CD8-positive, alpha-beta memory T cell (primary cell): ENCODE results near the gene DHX32. TPM values are rescaled to one million over a fixed set of nuclear protein-coding genes. Genes with fewer than 3 reads are reported as not detected.

ENCODE experiments used
- CTCF ChIA-PET: fragments of 350-600 bp; sonication (Branson Sonifier 250); formaldehyde crosslinking; loops from one replicate; lab custom pipeline; 2021; ENCODE audit warnings: antibody characterized with exemption; lab: Charles Lee
- POLR2A ChIA-PET: fragments of 350-600 bp; sonication (Branson Sonifier 250); formaldehyde crosslinking; loops from one replicate; lab custom pipeline; 2021; ENCODE audit warnings: antibody characterized with exemption; lab: Charles Lee
- DNase-seq, 5 donors: peaks; one replicate each; pipeline versions ENCODE4 v3.0.0 to v3.0.0-alpha.2; 2020 to 2022; ENCODE audit warnings: mixed read lengths in 1 of 5
- H3K27ac ChIP-seq: one replicate; pipeline ENCODE4 v1.7.0; 2013; ENCODE audit warnings: low read depth, mild to moderate bottlenecking, low read length, moderate library complexity
- H3K27me3 ChIP-seq: 2 replicates; pipeline ENCODE4 v1.7.0; 2013; ENCODE audit warnings: low read length, mild to moderate bottlenecking; ENCODE audit not compliant: insufficient read depth, poor library complexity, severe bottlenecking
- H3K36me3 ChIP-seq: 2 replicates; pipeline ENCODE4 v1.7.0; 2013; ENCODE audit warnings: mild to moderate bottlenecking, low read length, moderate library complexity; ENCODE audit not compliant: insufficient read depth
- H3K4me1 ChIP-seq: 2 replicates; pipeline ENCODE4 v1.7.0; 2013; ENCODE audit warnings: mild to moderate bottlenecking, low read length, moderate library complexity; ENCODE audit not compliant: insufficient read depth
- H3K4me3 ChIP-seq: 2 replicates; pipeline ENCODE4 v1.7.0; 2013; ENCODE audit warnings: mild to moderate bottlenecking, low read length
- H3K9me3 ChIP-seq: 2 replicates; pipeline ENCODE4 v1.7.0; 2013; ENCODE audit warnings: mild to moderate bottlenecking, low read length
- H3K27ac Mint-ChIP-seq, 8 donors: one replicate each; pipeline ENCODE4 v1.8.0; 2020 to 2021; ENCODE audit warnings: mixed read lengths in 8 of 8, mild to moderate bottlenecking in 6 of 8, inconsistent platforms in 3 of 8, moderate library complexity in 3 of 8
- H3K27me3 Mint-ChIP-seq, 2 donors: one replicate each; pipeline ENCODE4 v1.8.0; 2020 to 2021; ENCODE audit warnings: mixed read lengths in 2 of 2, mild to moderate bottlenecking in 1 of 2, moderate library complexity in 1 of 2
- H3K36me3 Mint-ChIP-seq, 3 donors: one replicate each; pipeline ENCODE4 v1.8.0; 2020 to 2021; ENCODE audit warnings: mixed read lengths in 3 of 3, inconsistent platforms in 1 of 3, mild to moderate bottlenecking in 1 of 3
- H3K4me1 Mint-ChIP-seq, 3 donors: one replicate each; pipeline ENCODE4 v1.8.0; 2020 to 2021; ENCODE audit warnings: mixed read lengths in 3 of 3, inconsistent platforms in 1 of 3, mild to moderate bottlenecking in 1 of 3
- H3K4me3 Mint-ChIP-seq, 7 donors: one replicate each; pipeline ENCODE4 v1.8.0; 2020 to 2021; ENCODE audit warnings: mixed read lengths in 7 of 7, mild to moderate bottlenecking in 6 of 7, moderate library complexity in 4 of 7, inconsistent platforms in 2 of 7
- H3K9me3 Mint-ChIP-seq, 5 donors: one replicate each; pipeline ENCODE4 v1.8.0; 2020 to 2022; ENCODE audit warnings: mixed read lengths in 5 of 5, mild to moderate bottlenecking in 3 of 5, moderate library complexity in 2 of 5, inconsistent platforms in 1 of 5
- polyA plus RNA-seq: library from polyadenylated mRNA; unstranded; fragments of 300-500 nt; fragmentation: Illumina TruSeq; gene quantifications from one replicate; pipeline ENCODE4 v1.2.3, GENCODE V29; 2021
- total RNA-seq, 2 experiments: library from RNA; stranded (reverse); gene quantifications; one replicate each; pipeline ENCODE4 v1.2.3, GENCODE V29; 2021

Gene DHX32
- total and polyA plus RNA-seq, 3 experiments from 2014 or later: 8.4 to 11.0 (median 10.7) TPM

DNA sequence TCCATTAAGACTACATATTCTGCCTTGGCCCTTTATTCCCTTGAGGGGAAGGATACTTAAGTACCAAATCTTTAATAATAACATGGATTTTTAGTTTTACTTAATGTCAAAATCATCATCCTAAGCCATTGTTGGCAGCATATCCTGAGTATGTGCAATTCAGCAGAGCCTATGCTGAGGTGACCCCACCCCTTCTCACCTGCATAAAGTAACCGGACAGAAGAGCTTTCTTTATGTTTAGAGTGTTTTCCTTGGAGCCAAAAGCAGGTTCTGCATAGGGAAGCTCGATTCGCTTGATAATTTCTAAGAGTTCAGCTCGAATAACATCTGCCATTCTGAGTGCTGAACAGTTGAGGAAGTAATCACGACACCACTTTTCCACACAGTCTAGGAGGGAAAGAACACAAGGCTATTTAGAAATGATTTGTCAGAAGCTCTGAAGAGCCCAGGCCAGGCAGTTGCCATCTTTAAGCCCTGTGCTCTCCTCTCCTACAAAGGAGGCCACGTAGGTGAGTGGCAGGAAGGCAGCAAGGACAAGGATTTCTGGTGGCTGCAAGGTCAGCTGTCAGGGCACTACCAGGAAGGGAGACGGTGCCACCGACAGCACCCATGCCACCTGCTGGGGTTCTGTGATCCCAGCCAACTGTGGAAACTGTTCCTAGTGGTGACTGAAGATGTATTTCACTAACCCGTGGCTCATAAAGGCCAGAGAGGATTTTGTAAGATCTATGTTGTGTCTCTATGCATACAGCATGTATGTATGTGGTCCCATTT, 42.1 kb downstream of the DHX32 start:
- CTCF ChIA-PET: no interaction called here
- peak overlapping the region in 1 of 8 donors; percentile 41 for H3K27ac Mint-ChIP-seq

DNA sequence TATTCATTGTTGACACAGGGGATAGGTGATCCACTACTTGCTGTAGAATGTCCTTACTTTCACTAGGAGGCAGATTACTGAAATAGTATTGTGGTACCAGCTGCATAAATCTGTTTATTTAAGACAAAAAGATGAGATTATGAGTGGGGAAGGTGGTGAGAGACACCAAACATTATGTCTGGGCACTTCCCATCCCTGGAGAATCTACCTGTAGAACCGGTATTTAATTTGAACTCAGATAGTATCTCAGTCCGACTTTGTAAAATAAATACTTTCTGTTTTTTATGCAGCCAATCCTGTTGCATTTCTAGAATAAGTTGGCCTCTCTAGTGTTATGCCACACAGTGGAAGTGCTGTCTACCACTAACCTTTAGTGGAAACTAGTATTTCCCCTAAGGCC, 44.3 kb downstream of the DHX32 start:
- ChIA-PET POLR2A (interaction anchor here (0.5 to 1.4 kb wide), 2 partner anchors 9 to 14 kb away, joined by 3 to 4 read pairs; partner anchors contain the start of genes BCCIP and UROS), CTCF (no interaction called here)
- Mint-ChIP-seq H3K36me3 (peaks cover 0 to 83% (median 28%) of the 10 kb centered on the region in 3 donors), H3K9me3 (no peaks in the 10 kb centered on the region), H3K27me3 (no peaks in the 10 kb centered on the region), H3K4me1 (no peaks in the 10 kb centered on the region), H3K4me3 (no peak overlapping the region), H3K27ac (peak overlapping the region in 1 of 8 donors; percentile 77)
- H3K27ac ChIP-seq: no peak overlapping the region
- no peaks in the 10 kb centered on the region for H3K4me1 ChIP-seq
- H3K27me3 ChIP-seq: no peaks in the 10 kb centered on the region
- DNase-seq: no peak
- H3K9me3 ChIP-seq: no peaks in the 10 kb centered on the region
- no peak overlapping the region for H3K4me3 ChIP-seq
- peaks cover 37% of the 10 kb centered on the region for H3K36me3 ChIP-seq

More for the DNA sequence above, 42.1 kb downstream of the DHX32 start:
- H3K27me3 Mint-ChIP-seq: no peaks in the 10 kb centered on the region
- POLR2A ChIA-PET: no interaction called here
- Histone ChIP-seq H3K4me1 (no peaks in the 10 kb centered on the region), H3K27ac (no peak overlapping the region), H3K4me3 (no peak overlapping the region), H3K9me3 (no peaks in the 10 kb centered on the region), H3K36me3 (peaks cover 21% of the 10 kb centered on the region), H3K27me3 (no peaks in the 10 kb centered on the region)
- H3K36me3 Mint-ChIP-seq: peaks cover 0 to 78% (median 24%) of the 10 kb centered on the region in 3 donors
- no peak overlapping the region for H3K4me3 Mint-ChIP-seq
- no peaks in the 10 kb centered on the region for H3K4me1 Mint-ChIP-seq
- no peak for DNase-seq
- no peaks in the 10 kb centered on the region for H3K9me3 Mint-ChIP-seq

DNA sequence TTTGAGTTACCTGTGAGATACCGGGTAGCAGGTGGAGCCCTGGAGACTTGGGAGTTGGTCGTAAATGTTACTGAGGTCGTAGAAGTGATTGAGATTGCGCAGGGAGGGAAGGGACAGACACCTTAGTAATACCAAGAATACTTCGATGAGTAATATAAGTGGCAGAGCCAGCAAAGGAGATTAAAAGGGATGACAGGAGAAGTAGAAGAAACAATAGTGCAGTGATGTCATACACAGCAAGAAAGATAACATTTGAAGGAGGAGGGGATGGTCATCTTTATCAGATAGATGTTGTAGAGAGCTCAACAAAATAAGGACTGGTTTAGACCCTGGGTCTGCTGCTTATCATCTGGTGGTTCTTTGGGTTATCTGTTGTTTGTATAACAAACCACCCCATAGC, 52.8 kb downstream of the DHX32 start:
- Histone ChIP-seq H3K36me3 (peaks cover 54% of the 10 kb centered on the region), H3K9me3 (no peaks in the 10 kb centered on the region), H3K27me3 (no peaks in the 10 kb centered on the region), H3K4me3 (no peak overlapping the region), H3K4me1 (peaks cover 26% of the 10 kb centered on the region), H3K27ac (no peak overlapping the region)
- Mint-ChIP-seq H3K27me3 (no peaks in the 10 kb centered on the region), H3K36me3 (peaks cover 5 to 67% (median 13%) of the 10 kb centered on the region in 3 donors), H3K9me3 (no peaks in the 10 kb centered on the region), H3K4me1 (peaks cover 7 to 20% (median 14%) of the 10 kb centered on the region in 3 donors), H3K27ac (peak overlapping the region in 4 of 8 donors; percentile 4 to 71 (median 38)), H3K4me3 (no peak overlapping the region)
- ChIA-PET CTCF (no interaction called here), POLR2A (interaction anchor here (0.6 kb wide), 1 partner anchor 8 kb away, joined by 3 read pairs; no protein-coding TSS in a partner anchor)
- no peak for DNase-seq

DNA sequence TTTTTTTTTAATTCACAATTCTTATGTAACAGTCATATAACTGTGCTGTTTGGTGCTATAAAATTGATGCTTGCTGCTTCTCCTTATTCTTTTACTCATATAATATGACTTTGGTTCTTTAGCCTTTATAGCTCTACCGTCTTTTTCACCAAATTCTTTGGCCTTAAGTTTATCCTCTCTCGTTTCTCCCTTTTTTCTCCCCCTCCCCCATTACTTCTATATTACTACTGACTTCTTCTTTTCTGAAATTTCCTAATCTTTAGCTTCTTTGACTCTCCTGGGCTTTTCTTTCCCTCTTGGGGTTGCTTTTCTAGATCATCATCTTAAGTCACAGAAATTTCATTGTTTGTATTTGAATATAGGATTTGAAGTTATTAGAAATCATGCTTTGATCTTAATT, 54.0 kb downstream of the DHX32 start:
- Mint-ChIP-seq H3K27me3 (no peaks in the 10 kb centered on the region), H3K27ac (peak overlapping the region in 6 of 8 donors; percentile 42 to 89 (median 64)), H3K9me3 (no peaks in the 10 kb centered on the region), H3K4me1 (peaks cover 7 to 22% (median 17%) of the 10 kb centered on the region in 3 donors), H3K4me3 (peak overlapping the region in 1 of 7 donors; percentile 67), H3K36me3 (peaks cover 5 to 57% (median 13%) of the 10 kb centered on the region in 3 donors)
- Histone ChIP-seq H3K27me3 (no peaks in the 10 kb centered on the region), H3K27ac (no peak overlapping the region), H3K36me3 (peaks cover 44% of the 10 kb centered on the region), H3K9me3 (no peaks in the 10 kb centered on the region), H3K4me1 (peaks cover 27% of the 10 kb centered on the region), H3K4me3 (no peak overlapping the region)
- ChIA-PET CTCF (no interaction called here), POLR2A (no interaction called here)
- no peak for DNase-seq

- no peaks in the 10 kb centered on the region for H3K27me3 Mint-ChIP-seq
- Histone ChIP-seq H3K9me3 (no peaks in the 10 kb centered on the region), H3K27ac (no peak overlapping the region), H3K4me3 (peak overlapping the region; percentile 86), H3K4me1 (peaks cover 43% of the 10 kb centered on the region), H3K36me3 (peaks cover 27% of the 10 kb centered on the region), H3K27me3 (no peaks in the 10 kb centered on the region)
- no peak overlapping the region for H3K27ac Mint-ChIP-seq
- peaks cover 5 to 37% (median 11%) of the 10 kb centered on the region in 3 donors for H3K36me3 Mint-ChIP-seq
- H3K4me3 Mint-ChIP-seq: no peak overlapping the region
- CTCF ChIA-PET: no interaction called here
- POLR2A ChIA-PET: interaction anchor here (0.6 kb wide), 1 partner anchor 8 kb away, joined by 3 read pairs; no protein-coding TSS in a partner anchor
- DNase-seq: no peak
- peaks cover 26 to 37% (median 37%) of the 10 kb centered on the region in 3 donors for H3K4me1 Mint-ChIP-seq
- H3K9me3 Mint-ChIP-seq: no peaks in the 10 kb centered on the region
Observed at GRCh38 chr10:125824736-125825135, 56.4 kb downstream of the DHX32 start.

- H3K36me3 Mint-ChIP-seq: peaks cover 5 to 27% (median 9%) of the 10 kb centered on the region in 3 donors
- H3K4me1 Mint-ChIP-seq: peaks cover 26 to 31% (median 30%) of the 10 kb centered on the region in 3 donors
- H3K4me3 Mint-ChIP-seq: no peak overlapping the region
- Histone ChIP-seq H3K27ac (peak overlapping the region; percentile 89), H3K9me3 (no peaks in the 10 kb centered on the region), H3K27me3 (no peaks in the 10 kb centered on the region), H3K36me3 (peaks cover 17% of the 10 kb centered on the region), H3K4me3 (peak overlapping the region; percentile 86), H3K4me1 (peaks cover 43% of the 10 kb centered on the region)
- H3K27ac Mint-ChIP-seq: no peak overlapping the region
- CTCF ChIA-PET: interaction anchor here (0.8 to 1.0 kb wide), 2 partner anchors 28 to 104 kb away, joined by 3 read pairs; partner anchors contain the start of gene EDRF1
- H3K27me3 Mint-ChIP-seq: no peaks in the 10 kb centered on the region
- no peak for DNase-seq
- no peaks in the 10 kb centered on the region for H3K9me3 Mint-ChIP-seq
- POLR2A ChIA-PET: interaction anchor here (1.0 to 1.7 kb wide), 3 partner anchors 12 to 104 kb away, joined by 4 to 9 read pairs (median 5); partner anchors contain the start of gene EDRF1
Observed at GRCh38 chr10:125823663-125824251, 57.3 kb downstream of the DHX32 start.

DNA sequence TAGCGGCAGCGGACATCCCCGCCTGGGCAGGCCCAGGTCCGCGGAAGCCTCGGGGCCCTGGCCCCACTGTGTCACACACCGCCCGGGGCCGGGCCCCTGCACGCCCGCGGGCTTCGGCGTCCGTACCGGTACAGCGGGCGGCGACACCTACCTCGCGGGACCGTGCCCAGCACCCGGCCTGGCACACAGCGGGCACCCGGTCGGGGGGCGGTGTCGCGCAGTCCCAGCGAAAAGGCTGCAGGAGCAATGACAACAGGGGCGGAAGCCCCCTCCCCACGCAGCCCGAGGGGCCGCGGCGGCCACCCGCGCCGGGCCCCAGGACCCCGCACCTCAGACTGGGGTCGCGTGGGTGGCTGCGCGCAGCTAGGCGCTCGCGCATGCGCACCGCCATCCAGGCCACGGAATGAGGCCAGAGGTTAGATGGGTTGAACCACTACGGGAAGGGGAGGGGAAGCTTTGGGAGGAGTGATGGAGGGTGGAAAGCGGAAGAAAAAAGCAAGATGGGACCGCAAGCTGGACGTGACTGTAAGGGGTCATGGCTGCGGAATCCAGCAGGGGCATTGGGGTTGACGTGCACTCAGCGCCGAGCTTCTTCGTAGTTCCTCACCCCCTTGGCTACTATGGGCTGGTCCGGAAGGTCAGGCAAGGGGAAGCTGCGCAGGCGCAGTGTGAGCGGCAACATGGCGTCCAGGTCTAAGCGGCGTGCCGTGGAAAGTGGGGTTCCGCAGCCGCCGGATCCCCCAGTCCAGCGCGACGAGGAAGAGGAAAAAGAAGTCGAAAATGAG, 58.0 kb downstream of the DHX32 start, which contains the start of the genes BCCIP and UROS:
Gene BCCIP (plus strand): TSS at position 669 of the 785 bp plus-strand sequence. CDS start 12 bp downstream, at position 681.
Gene UROS (minus strand): TSS at position 381 of the 785 bp plus-strand sequence. CDS start 6,759 bp downstream, outside the sequence.
- H3K27ac ChIP-seq: peak within 1 kb of the TSS; percentile 89
- no peaks in the 10 kb centered on the region for H3K27me3 ChIP-seq
- peak; percentile 88 to 95 (median 95) for DNase-seq
- Mint-ChIP-seq H3K4me1 (peaks cover 24 to 30% (median 30%) of the 10 kb centered on the region in 3 donors), H3K27ac (peak within 1 kb of the TSS; percentile 54 to 93 (median 88)), H3K9me3 (no peaks in the 10 kb centered on the region), H3K36me3 (peaks cover 2 to 20% (median 6%) of the 10 kb centered on the region in 3 donors), H3K27me3 (no peaks in the 10 kb centered on the region), H3K4me3 (peak within 1 kb of the TSS in 6 of 7 donors; percentile 76 to 89 (median 86))
- no peaks in the 10 kb centered on the region for H3K9me3 ChIP-seq
- CTCF ChIA-PET: interaction anchor here (0.8 to 1.0 kb wide), 2 partner anchors 27 to 104 kb away, joined by 3 read pairs; partner anchors contain the start of gene EDRF1
- POLR2A ChIA-PET: interaction anchor here (1.0 to 1.7 kb wide), 3 partner anchors 13 to 104 kb away, joined by 4 to 9 read pairs (median 5); partner anchors contain the start of gene EDRF1
- peaks cover 10% of the 10 kb centered on the region for H3K36me3 ChIP-seq
- peaks cover 43% of the 10 kb centered on the region for H3K4me1 ChIP-seq
- peak within 1 kb of the TSS; percentile 86 for H3K4me3 ChIP-seq
